GM12891 (cell line): Measurements from ENCODE around the gene MROH9. TPM values are rescaled to one million over a fixed set of nuclear protein-coding genes. Genes with fewer than 3 reads are reported as not detected.
"Not testable (repeated sequence)": the region's sequence is repeated elsewhere in the genome, so short reads cannot be mapped to it uniquely, and the experiment has no call there.

Source experiments
- DNase-seq: peaks from one replicate; pipeline ENCODE4 v3.0.0; 2011; ENCODE audit warnings: low spot score; ENCODE audit not compliant: insufficient read length
- FAIRE-seq: peaks from 2 replicates; lab custom pipeline; 2011; peaks lifted over from hg19 to GRCh38; lab: Jason Lieb, UNC
- PAX5 ChIP-seq: IDR thresholded peaks from 2 replicates; pipeline ENCODE4 v1.6.1; 2011; ENCODE audit warnings: low read length, moderate library complexity, mild to moderate bottlenecking; ENCODE audit not compliant: insufficient read depth, severe bottlenecking
- POLR2A ChIP-seq: IDR thresholded peaks from 2 replicates; pipeline ENCODE4 v1.6.1; 2011; ENCODE audit warnings: low read depth, low read length, control low read depth
- POLR2AphosphoS5 ChIP-seq: IDR thresholded peaks from 2 replicates; pipeline ENCODE4 v1.6.1; 2011; ENCODE audit warnings: low read depth, low read length, control low read depth
- POU2F2 ChIP-seq: IDR thresholded peaks from 2 replicates; pipeline ENCODE4 v1.6.1; 2011; ENCODE audit warnings: low read depth, mild to moderate bottlenecking, control low read depth, low read length, moderate library complexity
- SPI1 ChIP-seq: IDR thresholded peaks from 2 replicates; pipeline ENCODE4 v1.6.1; 2011; ENCODE audit warnings: low read depth, low read length, control low read depth
- TAF1 ChIP-seq: IDR thresholded peaks from 2 replicates; pipeline ENCODE4 v1.6.1; 2011; ENCODE audit warnings: low read depth, low read length, control low read depth
- polyA plus RNA-seq: library from polyadenylated mRNA; unstranded; fragments of >200 nt; gene quantifications from one replicate; pipeline ENCODE4 v1.2.1, GENCODE V29; 2012; ENCODE audit warnings: low read depth, missing spikeins, inconsistent platforms; ENCODE audit not compliant: missing spikeins

MROH9 gene
- not detected for polyA plus RNA-seq

GRCh38 chr1:170935231-170935630 is at the start of gene MROH9:
TSS of gene MROH9 (plus strand) at chr1:170935534. CDS start at chr1:170945557, 10,023 bp downstream.
- TF ChIP-seq POU2F2 (no peak), TAF1 (no peak), POLR2A (no peak), POLR2AphosphoS5 (no peak), PAX5 (no peak), SPI1 (no peak)
- FAIRE-seq (no peak), DNase-seq (no peak)

GRCh38 chr1:170885551-170885950 is 49.8 kb upstream of the MROH9 start:
- FAIRE-seq, result no peak
- no peak for DNase-seq
- TF ChIP-seq SPI1 (no peak), TAF1 (no peak), PAX5 (no peak), POLR2AphosphoS5 (no peak), POU2F2 (no peak), POLR2A (no peak)

- no peak for DNase-seq
- no peak for FAIRE-seq
- no peak for TF ChIP-seq POLR2A
- TF ChIP-seq TAF1, result no peak
- TF ChIP-seq SPI1, result no peak
- TF ChIP-seq POLR2AphosphoS5, result no peak
- no peak for TF ChIP-seq PAX5
- TF ChIP-seq POU2F2, result no peak
These were observed 48.9 kb upstream of the MROH9 start for GRCh38 chr1:170886460-170886859.

- FAIRE-seq, result no peak
- DNase-seq, result no peak
- no peak for TF ChIP-seq TAF1
- no peak for TF ChIP-seq POLR2A
- TF ChIP-seq SPI1, result no peak
- TF ChIP-seq PAX5, result no peak
- no peak for TF ChIP-seq POU2F2
- TF ChIP-seq POLR2AphosphoS5, result no peak
These were observed 47.6 kb upstream of the MROH9 start for GRCh38 chr1:170887726-170888125.

- no peak for FAIRE-seq
- TF ChIP-seq SPI1 (no peak), POU2F2 (no peak)
- no peak for DNase-seq
These were observed 43.5 kb upstream of the MROH9 start for GRCh38 chr1:170891872-170892271.

GRCh38 chr1:170893655-170894297 is 41.6 kb upstream of the MROH9 start:
- FAIRE-seq (no peak), DNase-seq (no peak)
- TF ChIP-seq TAF1 (no peak), POLR2AphosphoS5 (no peak), PAX5 (no peak), POU2F2 (no peak), POLR2A (no peak), SPI1 (no peak)

- no peak for DNase-seq
- TF ChIP-seq SPI1 (no peak), POU2F2 (no peak), TAF1 (no peak), POLR2AphosphoS5 (no peak), PAX5 (no peak), POLR2A (no peak)
- no peak for FAIRE-seq
These were observed 31.4 kb upstream of the MROH9 start for GRCh38 chr1:170903961-170904360.

GRCh38 chr1:170908942-170909341 is 26.4 kb upstream of the MROH9 start:
- FAIRE-seq, result no peak
- TF ChIP-seq POLR2AphosphoS5, result no peak
- TF ChIP-seq SPI1, result no peak
- no peak for TF ChIP-seq POLR2A
- no peak for TF ChIP-seq POU2F2
- TF ChIP-seq PAX5, result no peak
- TF ChIP-seq TAF1, result no peak
- DNase-seq, result no peak

- FAIRE-seq (no peak), DNase-seq (no peak)
- TF ChIP-seq PAX5 (no peak), TAF1 (no peak)
These were observed 25.1 kb upstream of the MROH9 start for GRCh38 chr1:170910273-170910672.

GRCh38 chr1:170917373-170917772 is 18.0 kb upstream of the MROH9 start:
- DNase-seq, result no peak
- FAIRE-seq, result no peak
- TF ChIP-seq PAX5 (no peak), TAF1 (no peak), SPI1 (no peak), POLR2AphosphoS5 (no peak), POU2F2 (no peak), POLR2A (no peak)

- FAIRE-seq, DNase-seq: not testable (repeated sequence)
These were observed 10.7 kb upstream of the MROH9 start for GRCh38 chr1:170924656-170925055.
